Liver (tissue), 3 donors: ENCODE measurements around the gene TBL2.

Experiments
- ATF3 ChIP-seq: IDR thresholded peaks from 2 replicates; pipeline ENCODE4 v1.6.1; 2016; ENCODE audit warnings: antibody characterized with exemption
- CTCF ChIP-seq: fragments of 150-350 bp; IDR thresholded peaks from 2 replicates; pipeline ENCODE4 v1.5.1; 2017; ENCODE audit warnings: improper control_type of control experiment, low read depth, low read length; ENCODE audit not compliant: missing input control
- EGR1 ChIP-seq, 2 donors: IDR thresholded peaks; 2 replicates each; pipeline ENCODE4 v1.6.1; 2016 to 2018; ENCODE audit warnings: antibody characterized with exemption in 2 of 2, low read depth in 2 of 2
- FOXA1 ChIP-seq: IDR thresholded peaks from 2 replicates; pipeline ENCODE4 v1.6.1; 2016; ENCODE audit warnings: antibody characterized with exemption
- FOXA2 ChIP-seq: IDR thresholded peaks from 2 replicates; pipeline ENCODE4 v1.6.1; 2016; ENCODE audit warnings: antibody characterized with exemption
- GABPA ChIP-seq, 2 donors: IDR thresholded peaks in 1 of 2; conservative IDR thresholded peaks in 1 of 2; 2 replicates each; pipeline ENCODE4 v1.6.1; 2016; ENCODE audit warnings: antibody characterized with exemption in 2 of 2, mild to moderate bottlenecking in 1 of 2, moderate library complexity in 1 of 2
- JUND ChIP-seq, 2 donors: IDR thresholded peaks; 2 replicates each; pipeline ENCODE4 v1.6.1; 2016; ENCODE audit warnings: antibody characterized with exemption in 2 of 2
- MAX ChIP-seq: IDR thresholded peaks from 2 replicates; pipeline ENCODE4 v1.6.1; 2016; ENCODE audit warnings: antibody characterized with exemption
- NR2F2 ChIP-seq: IDR thresholded peaks from 2 replicates; pipeline ENCODE4 v1.6.1; 2016; ENCODE audit warnings: antibody characterized with exemption
- RAD21 ChIP-seq, 2 donors: IDR thresholded peaks; 2 replicates each; pipeline ENCODE4 v1.6.1; 2016; ENCODE audit warnings: antibody characterized with exemption in 2 of 2, mild to moderate bottlenecking in 2 of 2
- REST ChIP-seq: IDR thresholded peaks from 2 replicates; pipeline ENCODE4 v1.6.1; 2016; ENCODE audit warnings: antibody characterized with exemption, mild to moderate bottlenecking
- TAF1 ChIP-seq: conservative IDR thresholded peaks from 2 replicates; pipeline ENCODE4 v1.6.1; 2016; ENCODE audit warnings: antibody characterized with exemption, mild to moderate bottlenecking
- YY1 ChIP-seq: IDR thresholded peaks from 2 replicates; pipeline ENCODE4 v1.6.1; 2016; ENCODE audit warnings: antibody characterized with exemption, mild to moderate bottlenecking
- ZBTB33 ChIP-seq: IDR thresholded peaks from 2 replicates; pipeline ENCODE4 v1.6.1; 2016; ENCODE audit warnings: antibody characterized with exemption
- donor health status: healthy.
- donor health status: healthy.

GRCh38 chr7:73596191-73597065 lies 18.0 kb upstream of the TBL2 start:
- TF ChIP-seq CTCF (no peak), FOXA1 (no peak), ZBTB33 (no peak), TAF1 (no peak), REST (no peak), MAX (no peak), RAD21 (IDR thresholded peaks at IDR 0.05) (no peak), EGR1 (IDR thresholded peaks at IDR 0.05; ENCODE audit: low read depth in 2 of 2) (no peak), ATF3 (no peak), YY1 (no peak), FOXA2 (no peak), GABPA (IDR thresholded peaks at IDR 0.05 in 1 of 2, conservative IDR thresholded peaks at IDR 0.05 in 1 of 2) (no peak), NR2F2 (no peak), JUND (IDR thresholded peaks at IDR 0.05) (no peak)
